ENCODE results near the gene MC1R.

Gene MC1R

GRCh38 chr16:89887243-89887642, 31.4 kb upstream of the MC1R start:
- no peaks in the 10 kb centered on the region for H3K9me3 ChIP-seq
- no peak for DNase-seq
- no peak for TF ChIP-seq CTCF (IDR thresholded peaks at IDR 0.05; ENCODE audit: low read depth, low read length)
- H3K4me1 ChIP-seq, result no peaks in the 10 kb centered on the region
- H3K36me3 ChIP-seq, result peaks cover 84% of the 10 kb centered on the region
- H3K4me3 ChIP-seq (ENCODE audit: low read depth, low read length), result no peak overlapping the region
- no peaks in the 10 kb centered on the region for H3K27me3 ChIP-seq

- peaks cover 84% of the 10 kb centered on the region for H3K36me3 ChIP-seq
- no peak for DNase-seq
- H3K4me3 ChIP-seq (ENCODE audit: low read depth, low read length), result no peak overlapping the region
- H3K9me3 ChIP-seq, result no peaks in the 10 kb centered on the region
- no peaks in the 10 kb centered on the region for H3K4me1 ChIP-seq
- TF ChIP-seq CTCF (IDR thresholded peaks at IDR 0.05; ENCODE audit: low read depth, low read length), result no peak
- H3K27me3 ChIP-seq, result no peaks in the 10 kb centered on the region
Measured at GRCh38 chr16:89890200-89890599, 28.5 kb upstream of the MC1R start.

GRCh38 chr16:89890886-89891657, 27.6 kb upstream of the MC1R start:
- Histone ChIP-seq H3K4me1 (no peaks in the 10 kb centered on the region), H3K4me3 (ENCODE audit: low read depth, low read length) (no peak overlapping the region), H3K9me3 (no peaks in the 10 kb centered on the region), H3K27me3 (no peaks in the 10 kb centered on the region), H3K36me3 (peaks cover 84% of the 10 kb centered on the region)
- TF ChIP-seq CTCF (IDR thresholded peaks at IDR 0.05; ENCODE audit: low read depth, low read length), result no peak
- no peak for DNase-seq

GRCh38 chr16:89892055-89892630, 26.5 kb upstream of the MC1R start:
- Histone ChIP-seq H3K4me1 (no peaks in the 10 kb centered on the region), H3K27me3 (no peaks in the 10 kb centered on the region), H3K4me3 (ENCODE audit: low read depth, low read length) (no peak overlapping the region), H3K36me3 (peaks cover 82% of the 10 kb centered on the region), H3K9me3 (no peaks in the 10 kb centered on the region)
- DNase-seq, result no peak
- no peak for TF ChIP-seq CTCF (IDR thresholded peaks at IDR 0.05; ENCODE audit: low read depth, low read length)

GRCh38 chr16:89892635-89893034, 26.0 kb upstream of the MC1R start:
- DNase-seq, result no peak
- no peaks in the 10 kb centered on the region for H3K27me3 ChIP-seq
- H3K4me1 ChIP-seq, result no peaks in the 10 kb centered on the region
- H3K4me3 ChIP-seq (ENCODE audit: low read depth, low read length), result no peak overlapping the region
- peaks cover 79% of the 10 kb centered on the region for H3K36me3 ChIP-seq
- no peaks in the 10 kb centered on the region for H3K9me3 ChIP-seq
- TF ChIP-seq CTCF (IDR thresholded peaks at IDR 0.05; ENCODE audit: low read depth, low read length), result no peak

Measured in BE2C (cell line).